Measurements from ENCODE around the gene WDR64. TPM values are rescaled to one million over a fixed set of nuclear protein-coding genes. Genes with fewer than 3 reads are reported as not detected.

WDR64 gene
- polyA plus RNA-seq, 1 donor from 2014 or later, result 0.21 TPM

- H3K27ac ChIP-seq (ENCODE audit: low read length), result no peak overlapping the region
These were observed 15.8 kb upstream of the WDR64 start for GRCh38 chr1:241636291-241636690.

GRCh38 chr1:241637046-241637590 lies 15.0 kb upstream of the WDR64 start:
- H3K27ac ChIP-seq (ENCODE audit: low read length), result no peak overlapping the region
- no peak overlapping the region for H2AFZ ChIP-seq (ENCODE audit: low read depth, low read length)
- H3K9ac ChIP-seq (ENCODE audit: low read length), result no peak overlapping the region
- no peaks in the 10 kb centered on the region for H3F3A ChIP-seq (ENCODE audit: insufficient read depth, low read length, poor library complexity, severe bottlenecking)
- no peak overlapping the region for H3K4me2 ChIP-seq (ENCODE audit: low read length)
- H3K4me3 ChIP-seq (ENCODE audit: low read length), result peak overlapping the region; percentile 84
- no peaks in the 10 kb centered on the region for H3K27me3 ChIP-seq (ENCODE audit: insufficient read depth, low read depth, low read length)
- H3K79me2 ChIP-seq (replicated peaks; ENCODE audit: insufficient read depth, low read length), result peaks cover 26% of the 10 kb centered on the region
- H4K20me1 ChIP-seq (ENCODE audit: insufficient read depth), result no peaks in the 10 kb centered on the region
- no peaks in the 10 kb centered on the region for H3K9me2 ChIP-seq (ENCODE audit: insufficient read depth, low read length)
- TF ChIP-seq RAD21 (conservative IDR thresholded peaks at IDR 0.05), result no peak
- TF ChIP-seq TAF1 (IDR thresholded peaks at IDR 0.05; ENCODE audit: low read depth), result no peak
- TF ChIP-seq EZH2 (IDR thresholded peaks at IDR 0.05; ENCODE audit: borderline replicate concordance, insufficient read depth, low read length, poor library complexity, severe bottlenecking), result no peak
- no peak for TF ChIP-seq SMC3 (conservative IDR thresholded peaks at IDR 0.05; ENCODE audit: poor library complexity)
- TF ChIP-seq POLR2AphosphoS5 (IDR thresholded peaks at IDR 0.05), result no peak
- TF ChIP-seq, protein P1, sequence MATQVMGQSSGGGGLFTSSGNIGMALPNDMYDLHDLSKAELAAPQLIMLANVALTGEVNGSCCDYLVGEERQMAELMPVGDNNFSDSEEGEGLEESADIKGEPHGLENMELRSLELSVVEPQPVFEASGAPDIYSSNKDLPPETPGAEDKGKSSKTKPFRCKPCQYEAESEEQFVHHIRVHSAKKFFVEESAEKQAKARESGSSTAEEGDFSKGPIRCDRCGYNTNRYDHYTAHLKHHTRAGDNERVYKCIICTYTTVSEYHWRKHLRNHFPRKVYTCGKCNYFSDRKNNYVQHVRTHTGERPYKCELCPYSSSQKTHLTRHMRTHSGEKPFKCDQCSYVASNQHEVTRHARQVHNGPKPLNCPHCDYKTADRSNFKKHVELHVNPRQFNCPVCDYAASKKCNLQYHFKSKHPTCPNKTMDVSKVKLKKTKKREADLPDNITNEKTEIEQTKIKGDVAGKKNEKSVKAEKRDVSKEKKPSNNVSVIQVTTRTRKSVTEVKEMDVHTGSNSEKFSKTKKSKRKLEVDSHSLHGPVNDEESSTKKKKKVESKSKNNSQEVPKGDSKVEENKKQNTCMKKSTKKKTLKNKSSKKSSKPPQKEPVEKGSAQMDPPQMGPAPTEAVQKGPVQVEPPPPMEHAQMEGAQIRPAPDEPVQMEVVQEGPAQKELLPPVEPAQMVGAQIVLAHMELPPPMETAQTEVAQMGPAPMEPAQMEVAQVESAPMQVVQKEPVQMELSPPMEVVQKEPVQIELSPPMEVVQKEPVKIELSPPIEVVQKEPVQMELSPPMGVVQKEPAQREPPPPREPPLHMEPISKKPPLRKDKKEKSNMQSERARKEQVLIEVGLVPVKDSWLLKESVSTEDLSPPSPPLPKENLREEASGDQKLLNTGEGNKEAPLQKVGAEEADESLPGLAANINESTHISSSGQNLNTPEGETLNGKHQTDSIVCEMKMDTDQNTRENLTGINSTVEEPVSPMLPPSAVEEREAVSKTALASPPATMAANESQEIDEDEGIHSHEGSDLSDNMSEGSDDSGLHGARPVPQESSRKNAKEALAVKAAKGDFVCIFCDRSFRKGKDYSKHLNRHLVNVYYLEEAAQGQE (IDR thresholded peaks at IDR 0.05; ENCODE audit: borderline replicate concordance), result no peak
- TF ChIP-seq, protein P2, sequence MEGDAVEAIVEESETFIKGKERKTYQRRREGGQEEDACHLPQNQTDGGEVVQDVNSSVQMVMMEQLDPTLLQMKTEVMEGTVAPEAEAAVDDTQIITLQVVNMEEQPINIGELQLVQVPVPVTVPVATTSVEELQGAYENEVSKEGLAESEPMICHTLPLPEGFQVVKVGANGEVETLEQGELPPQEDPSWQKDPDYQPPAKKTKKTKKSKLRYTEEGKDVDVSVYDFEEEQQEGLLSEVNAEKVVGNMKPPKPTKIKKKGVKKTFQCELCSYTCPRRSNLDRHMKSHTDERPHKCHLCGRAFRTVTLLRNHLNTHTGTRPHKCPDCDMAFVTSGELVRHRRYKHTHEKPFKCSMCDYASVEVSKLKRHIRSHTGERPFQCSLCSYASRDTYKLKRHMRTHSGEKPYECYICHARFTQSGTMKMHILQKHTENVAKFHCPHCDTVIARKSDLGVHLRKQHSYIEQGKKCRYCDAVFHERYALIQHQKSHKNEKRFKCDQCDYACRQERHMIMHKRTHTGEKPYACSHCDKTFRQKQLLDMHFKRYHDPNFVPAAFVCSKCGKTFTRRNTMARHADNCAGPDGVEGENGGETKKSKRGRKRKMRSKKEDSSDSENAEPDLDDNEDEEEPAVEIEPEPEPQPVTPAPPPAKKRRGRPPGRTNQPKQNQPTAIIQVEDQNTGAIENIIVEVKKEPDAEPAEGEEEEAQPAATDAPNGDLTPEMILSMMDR (IDR thresholded peaks at IDR 0.05; ENCODE audit: poor library complexity, severe bottlenecking), result no peak
- TF ChIP-seq MXI1 (conservative IDR thresholded peaks at IDR 0.05; ENCODE audit: poor library complexity, severe bottlenecking), result no peak
- TF ChIP-seq EP300 (conservative IDR thresholded peaks at IDR 0.05; ENCODE audit: poor library complexity, severe bottlenecking), result no peak
- H3K9me3 ChIP-seq (ENCODE audit: low read length), result no peaks in the 10 kb centered on the region
- peaks cover 13% of the 10 kb centered on the region for H3K36me3 ChIP-seq (ENCODE audit: insufficient read depth, low read length)

More at GRCh38 chr1:241636291-241636690, 15.8 kb upstream of the WDR64 start:
- Histone ChIP-seq H3K4me3 (ENCODE audit: low read length) (peak overlapping the region; percentile 1), H3K9me3 (ENCODE audit: low read length) (no peaks in the 10 kb centered on the region), H3F3A (ENCODE audit: insufficient read depth, low read length, poor library complexity, severe bottlenecking) (no peaks in the 10 kb centered on the region), H3K4me2 (ENCODE audit: low read length) (no peak overlapping the region), H3K27me3 (ENCODE audit: insufficient read depth, low read depth, low read length) (no peaks in the 10 kb centered on the region), H3K79me2 (replicated peaks; ENCODE audit: insufficient read depth, low read length) (peaks cover 26% of the 10 kb centered on the region), H3K36me3 (ENCODE audit: insufficient read depth, low read length) (peaks cover 13% of the 10 kb centered on the region), H4K20me1 (ENCODE audit: insufficient read depth) (no peaks in the 10 kb centered on the region), H3K9me2 (ENCODE audit: insufficient read depth, low read length) (no peaks in the 10 kb centered on the region), H2AFZ (ENCODE audit: low read depth, low read length) (no peak overlapping the region), H3K9ac (ENCODE audit: low read length) (no peak overlapping the region)
- TF ChIP-seq, protein P1 (IDR thresholded peaks at IDR 0.05; ENCODE audit: borderline replicate concordance), result no peak
- TF ChIP-seq POLR2AphosphoS5 (IDR thresholded peaks at IDR 0.05) (no peak), TAF1 (IDR thresholded peaks at IDR 0.05; ENCODE audit: low read depth) (no peak), EP300 (conservative IDR thresholded peaks at IDR 0.05; ENCODE audit: poor library complexity, severe bottlenecking) (no peak), MXI1 (conservative IDR thresholded peaks at IDR 0.05; ENCODE audit: poor library complexity, severe bottlenecking) (no peak), SMC3 (conservative IDR thresholded peaks at IDR 0.05; ENCODE audit: poor library complexity) (no peak), EZH2 (IDR thresholded peaks at IDR 0.05; ENCODE audit: borderline replicate concordance, insufficient read depth, low read length, poor library complexity, severe bottlenecking) (no peak), RAD21 (conservative IDR thresholded peaks at IDR 0.05) (no peak)
- TF ChIP-seq, protein P2 (IDR thresholded peaks at IDR 0.05; ENCODE audit: poor library complexity, severe bottlenecking), result no peak

All from neural cell (in vitro differentiated cells).